Upper lobe of left lung (tissue), 6 donors: ENCODE data around the gene HMX2. TPM values are rescaled to one million over a fixed set of nuclear protein-coding genes. Genes with fewer than 3 reads are reported as not detected.

Experiments used
- ATAC-seq, 2 donors: fragments of 200-7000 bp; cut with Tn5 transposase; one replicate each; pipeline ENCODE4 v1.9.1; 2022; ENCODE audit warnings: mild to moderate bottlenecking in 2 of 2, moderate library complexity in 2 of 2; ENCODE audit not compliant: low FRiP score in 2 of 2
- DNase-seq, 2 donors: peaks; one replicate each; pipeline ENCODE4 v3.0.0-alpha.2; 2019 to 2020
- H3K27ac ChIP-seq, 4 donors: fragments of 200-600 bp; sonication (generic); one replicate each; pipeline ENCODE4 v1.5.1; 2016 to 2019
- H3K27me3 ChIP-seq, 4 donors: fragments of 200-600 bp; sonication (generic); one replicate each; pipeline ENCODE4 v1.5.1; 2017 to 2019
- H3K36me3 ChIP-seq, 4 donors: fragments of 200-600 bp; sonication (generic); one replicate each; pipeline ENCODE4 v1.5.1; 2016 to 2019
- H3K4me1 ChIP-seq, 4 donors: fragments of 200-600 bp; sonication (generic); one replicate each; pipeline ENCODE4 v1.5.1; 2018 to 2019
- H3K4me3 ChIP-seq, 4 donors: fragments of 200-600 bp; sonication (generic); one replicate each; pipeline ENCODE4 v1.5.1; 2017 to 2019; ENCODE audit warnings: mild to moderate bottlenecking in 2 of 4, moderate library complexity in 1 of 4
- H3K9me3 ChIP-seq, 4 donors: fragments of 200-600 bp; sonication (generic); one replicate each; pipeline ENCODE4 v1.5.1; 2018 to 2019
- EP300 ChIP-seq, 4 donors: sonication (generic); formaldehyde crosslinking; IDR thresholded peaks; one replicate each; pipeline ENCODE4 v1.5.1; 2017; ENCODE audit warnings: antibody characterized with exemption in 4 of 4, control low read depth in 2 of 4
- POLR2A ChIP-seq, 4 donors: fragments of 450-650 bp; IDR thresholded peaks; one replicate each; pipeline ENCODE4 v1.5.1; 2016 to 2017; ENCODE audit warnings: antibody characterized with exemption in 4 of 4, mild to moderate bottlenecking in 2 of 4
- POLR2AphosphoS5 ChIP-seq, 2 donors: sonication (generic); formaldehyde crosslinking; IDR thresholded peaks; one replicate each; pipeline ENCODE4 v1.5.1; 2017; ENCODE audit warnings: antibody characterized with exemption in 2 of 2
- WGBS, 2 donors: methylation state at CpG; one replicate each; pipeline ENCODE4 v1.1.5; 2017 to 2018; 5-methylcytosine and 5-hydroxymethylcytosine counted together
- total RNA-seq, 6 donors: library from RNA; depleted of rRNA in 4 of 6; stranded (reverse); fragments of >200 nt in 4 of 6; gene quantifications; one replicate each; pipeline versions ENCODE4 v1.1.0 to v1.2.1, GENCODE V29; 2016 to 2021
- TF ChIP-seq, protein P1 (sequence below), 6 experiments: fragments of 450-650 bp in 4 of 6; fragments of 200-600 bp in 2 of 6; sonication (generic) in 2 of 6; IDR thresholded peaks; one replicate each; pipeline ENCODE4 v1.5.1; 2016 to 2019; ENCODE audit warnings: antibody characterized with exemption in 6 of 6
- donor health status: DM: no; HTN: no; CAD: no; lungs with moderate emphysema.
- donor health status: DM: no; HTN: yes; CAD: no; lungs with severe emphysema.

The HMX2 gene
- total RNA-seq, 6 donors from 2014 or later = not detected

DNA sequence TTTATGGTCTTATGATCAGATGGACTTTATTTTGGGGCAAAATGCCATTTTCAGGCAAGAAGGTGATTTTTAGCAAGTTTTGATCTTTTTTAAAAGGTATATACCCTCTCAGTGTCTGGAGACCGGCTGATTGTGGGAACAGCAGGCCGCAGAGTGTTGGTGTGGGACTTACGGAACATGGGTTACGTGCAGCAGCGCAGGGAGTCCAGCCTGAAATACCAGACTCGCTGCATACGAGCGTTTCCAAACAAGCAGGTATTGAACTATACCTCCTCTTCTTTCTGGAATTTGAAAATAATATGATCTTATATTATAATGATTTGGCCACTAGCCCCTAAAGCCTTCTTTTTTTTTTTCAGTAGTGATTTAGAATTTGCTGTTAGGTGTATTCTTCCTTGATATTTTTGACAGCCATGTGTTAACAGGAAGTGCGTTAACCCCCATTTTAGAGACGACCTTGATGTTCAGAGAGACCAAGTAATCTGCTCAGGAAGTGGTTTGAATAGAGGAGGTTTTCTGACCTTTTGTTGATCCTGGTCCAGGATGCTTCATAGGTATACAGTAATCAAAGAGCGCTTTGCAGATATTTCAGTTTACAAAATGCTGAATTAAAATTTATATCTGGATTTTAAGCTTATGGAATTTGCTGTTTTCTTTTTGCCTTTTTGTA lies 12.5 kb downstream of the HMX2 start:
- peaks cover 20 to 89% (median 53%) of the 10 kb centered on the region in 4 donors for H3K36me3 ChIP-seq
- no peak overlapping the region for H3K4me3 ChIP-seq
- ATAC-seq = no peak

DNA sequence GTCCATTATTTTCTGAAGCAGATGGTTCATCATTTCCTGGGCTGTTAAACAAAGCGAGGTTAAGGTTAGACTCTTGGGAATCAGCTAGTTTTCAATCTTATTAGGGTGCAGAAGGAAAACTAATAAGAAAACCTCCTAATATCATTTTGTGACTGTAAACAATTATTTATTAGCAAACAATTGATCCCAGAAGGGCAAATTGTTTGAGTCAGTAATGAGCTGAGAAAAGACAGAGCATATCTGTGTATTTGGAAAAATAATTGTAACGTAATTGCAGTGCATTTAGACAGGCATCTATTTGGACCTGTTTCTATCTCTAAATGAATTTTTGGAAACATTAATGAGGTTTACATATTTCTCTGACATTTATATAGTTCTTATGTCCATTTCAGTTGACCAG lies 16.4 kb downstream of the HMX2 start:
- Histone ChIP-seq H3K9me3 (no peaks in the 10 kb centered on the region), H3K36me3 (peaks cover 14 to 86% (median 48%) of the 10 kb centered on the region in 4 donors), H3K27ac (no peak overlapping the region), H3K4me3 (no peak overlapping the region), H3K27me3 (no peaks in the 10 kb centered on the region), H3K4me1 (no peaks in the 10 kb centered on the region)
- ATAC-seq (no peak), DNase-seq (no peak)
- 81 to 92% methylated on average over 2 of the region's 2 CpGs for WGBS, 2 donors
- TF ChIP-seq, protein P1, sequence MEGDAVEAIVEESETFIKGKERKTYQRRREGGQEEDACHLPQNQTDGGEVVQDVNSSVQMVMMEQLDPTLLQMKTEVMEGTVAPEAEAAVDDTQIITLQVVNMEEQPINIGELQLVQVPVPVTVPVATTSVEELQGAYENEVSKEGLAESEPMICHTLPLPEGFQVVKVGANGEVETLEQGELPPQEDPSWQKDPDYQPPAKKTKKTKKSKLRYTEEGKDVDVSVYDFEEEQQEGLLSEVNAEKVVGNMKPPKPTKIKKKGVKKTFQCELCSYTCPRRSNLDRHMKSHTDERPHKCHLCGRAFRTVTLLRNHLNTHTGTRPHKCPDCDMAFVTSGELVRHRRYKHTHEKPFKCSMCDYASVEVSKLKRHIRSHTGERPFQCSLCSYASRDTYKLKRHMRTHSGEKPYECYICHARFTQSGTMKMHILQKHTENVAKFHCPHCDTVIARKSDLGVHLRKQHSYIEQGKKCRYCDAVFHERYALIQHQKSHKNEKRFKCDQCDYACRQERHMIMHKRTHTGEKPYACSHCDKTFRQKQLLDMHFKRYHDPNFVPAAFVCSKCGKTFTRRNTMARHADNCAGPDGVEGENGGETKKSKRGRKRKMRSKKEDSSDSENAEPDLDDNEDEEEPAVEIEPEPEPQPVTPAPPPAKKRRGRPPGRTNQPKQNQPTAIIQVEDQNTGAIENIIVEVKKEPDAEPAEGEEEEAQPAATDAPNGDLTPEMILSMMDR (IDR thresholded peaks at IDR 0.05) = no peak
- TF ChIP-seq POLR2A (IDR thresholded peaks at IDR 0.05) (no peak), EP300 (IDR thresholded peaks at IDR 0.05) (no peak), POLR2AphosphoS5 (IDR thresholded peaks at IDR 0.05) (no peak)

More for the DNA sequence above, 12.5 kb downstream of the HMX2 start:
- DNase-seq = no peak
- TF ChIP-seq POLR2AphosphoS5 (IDR thresholded peaks at IDR 0.05) = no peak
- TF ChIP-seq EP300 (IDR thresholded peaks at IDR 0.05) = no peak
- TF ChIP-seq, protein P1 (IDR thresholded peaks at IDR 0.05) = no peak
- no peak for TF ChIP-seq POLR2A (IDR thresholded peaks at IDR 0.05)
- Histone ChIP-seq H3K4me1 (peaks cover 3 to 14% (median 8%) of the 10 kb centered on the region in 4 donors), H3K27me3 (no peaks in the 10 kb centered on the region), H3K9me3 (no peaks in the 10 kb centered on the region), H3K27ac (no peak overlapping the region)
- 85 to 87% methylated on average over 11 of the region's 11 CpGs for WGBS, 2 donors

DNA sequence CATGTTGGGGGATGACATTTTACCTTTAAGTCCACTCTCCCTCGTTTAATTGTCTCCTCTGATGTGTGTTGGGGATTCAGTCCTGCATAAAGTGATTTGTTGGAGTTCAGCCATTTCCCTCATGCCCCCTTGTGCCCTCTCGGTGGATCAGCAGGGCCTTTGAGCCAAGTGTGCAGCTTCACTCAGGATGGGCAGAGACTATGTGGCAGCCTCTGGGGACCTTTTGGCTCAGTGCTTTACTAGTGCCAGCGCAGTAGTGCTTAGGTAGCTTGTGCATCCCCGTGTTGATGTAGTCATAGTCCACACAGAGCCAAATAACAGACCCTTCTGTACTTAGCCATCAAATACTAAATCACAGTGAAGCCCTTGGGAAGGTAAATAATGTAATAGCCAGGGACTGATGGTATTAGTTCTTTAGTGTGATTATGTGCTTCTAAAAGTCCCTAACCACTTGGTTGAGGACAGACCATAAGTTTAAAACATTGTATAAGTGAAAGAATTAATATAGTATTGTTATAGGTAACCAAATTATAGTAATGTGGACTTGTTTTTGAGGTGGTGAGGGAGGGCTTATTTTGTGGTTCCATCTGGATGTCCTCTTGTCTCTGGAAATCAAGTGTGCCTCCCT lies 17.6 kb downstream of the HMX2 start:
- DNase-seq = no peak
- no peak for ATAC-seq
- no peaks in the 10 kb centered on the region for H3K9me3 ChIP-seq
- peaks cover 14 to 81% (median 46%) of the 10 kb centered on the region in 4 donors for H3K36me3 ChIP-seq
- H3K27ac ChIP-seq = no peak overlapping the region
- WGBS, 2 donors = 85 to 89% methylated on average over 4 of the region's 4 CpGs
- H3K4me1 ChIP-seq = no peaks in the 10 kb centered on the region
- no peak overlapping the region for H3K4me3 ChIP-seq
- TF ChIP-seq, protein P1 (IDR thresholded peaks at IDR 0.05) = no peak
- TF ChIP-seq POLR2A (IDR thresholded peaks at IDR 0.05) (no peak), EP300 (IDR thresholded peaks at IDR 0.05) (no peak), POLR2AphosphoS5 (IDR thresholded peaks at IDR 0.05) (no peak)
- no peaks in the 10 kb centered on the region for H3K27me3 ChIP-seq

DNA sequence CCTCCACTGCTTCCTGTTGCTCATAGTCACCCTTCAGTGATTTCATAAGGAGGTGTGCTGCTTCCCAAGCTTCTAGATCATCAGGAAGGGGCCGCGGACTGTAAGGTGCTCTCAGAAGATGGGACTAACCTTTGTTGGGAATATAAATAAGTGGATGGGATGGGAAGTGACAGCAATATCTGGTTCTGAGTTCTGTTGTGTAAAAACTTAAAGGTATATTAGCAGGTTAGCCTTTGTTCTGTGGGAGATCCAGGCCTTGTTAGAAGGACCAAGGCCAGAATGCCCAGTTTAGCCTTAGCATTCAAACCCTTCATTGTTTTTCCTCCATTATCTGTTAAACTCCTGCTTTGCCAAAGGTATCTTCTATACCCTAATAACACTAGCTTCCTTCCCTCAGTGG lies 18.7 kb downstream of the HMX2 start:
- no peaks in the 10 kb centered on the region for H3K27me3 ChIP-seq
- H3K9me3 ChIP-seq = no peaks in the 10 kb centered on the region
- H3K4me3 ChIP-seq = no peak overlapping the region
- peaks cover 14 to 75% (median 42%) of the 10 kb centered on the region in 4 donors for H3K36me3 ChIP-seq
- TF ChIP-seq, protein P1 (IDR thresholded peaks at IDR 0.05) = no peak
- TF ChIP-seq EP300 (IDR thresholded peaks at IDR 0.05) (no peak), POLR2AphosphoS5 (IDR thresholded peaks at IDR 0.05) (no peak), POLR2A (IDR thresholded peaks at IDR 0.05) (no peak)
- WGBS, 2 donors = 93 to 95% methylated on average over 2 of the region's 2 CpGs
- no peak overlapping the region for H3K27ac ChIP-seq
- ATAC-seq = no peak
- DNase-seq = no peak
- H3K4me1 ChIP-seq = no peaks in the 10 kb centered on the region
